ENCODE measurements around the gene FAM131B. TPM values are rescaled to one million over a fixed set of nuclear protein-coding genes. Genes with fewer than 3 reads are reported as not detected.

FAM131B gene
- total and polyA plus RNA-seq, 10 donors, result 0.04 to 1.4 (median 0.38) TPM

GRCh38 chr7:143383642-143383957 lies 21.1 kb upstream of the FAM131B start:
- intact Hi-C loops (cut with DNase I; ENCODE audit: low total_unique reads), result no loop called here
- no peaks in the 10 kb centered on the region for H3K27me3 ChIP-seq (replicated peaks in 1 of 7)
- H3K4me1 ChIP-seq, result peaks cover 29 to 88% (median 76%) of the 10 kb centered on the region in 6 donors
- peaks cover 0 to 50% (median 16%) of the 10 kb centered on the region in 6 donors for H3K36me3 ChIP-seq
- DNase-seq, result no peak
- 36 to 92% (median 87%) methylated on average over 1 of the region's 1 CpG for WGBS, 5 donors
- no peaks in the 10 kb centered on the region for H3K9me3 ChIP-seq
- TF ChIP-seq CTCF (IDR thresholded peaks at IDR 0.05 in 8 of 11, conservative IDR thresholded peaks at IDR 0.05 in 3 of 11), result no peak
- no peak for TF ChIP-seq POLR2AphosphoS5 (IDR thresholded peaks at IDR 0.05)
- TF ChIP-seq POLR2A (IDR thresholded peaks at IDR 0.05), result no peak
- H3K4me3 ChIP-seq, result peak overlapping the region in 6 of 8 donors; percentile 79 to 98 (median 84)
- peak overlapping the region in 7 of 8 donors; percentile 49 to 100 (median 98) for H3K27ac ChIP-seq

GRCh38 chr7:143382791-143383641 lies 20.5 kb upstream of the FAM131B start:
- H3K27ac ChIP-seq, result peak overlapping the region in 7 of 8 donors; percentile 49 to 100 (median 98)
- intact Hi-C loops (cut with DNase I; ENCODE audit: low total_unique reads), result no loop called here
- DNase-seq, result no peak

GRCh38 chr7:143382126-143382790 lies 19.7 kb upstream of the FAM131B start:
- DNase-seq, result no peak
- Histone ChIP-seq H3K36me3 (peaks cover 0 to 37% (median 3%) of the 10 kb centered on the region in 6 donors), H3K27me3 (replicated peaks in 1 of 7) (no peaks in the 10 kb centered on the region), H3K27ac (peak overlapping the region; percentile 96 to 100 (median 98)), H3K4me3 (peak overlapping the region; percentile 72 to 98 (median 84)), H3K4me1 (peaks cover 29 to 88% (median 78%) of the 10 kb centered on the region in 6 donors), H3K9me3 (no peaks in the 10 kb centered on the region)
- no peak for TF ChIP-seq POLR2A (IDR thresholded peaks at IDR 0.05)
- no peak for TF ChIP-seq CTCF (IDR thresholded peaks at IDR 0.05 in 8 of 11, conservative IDR thresholded peaks at IDR 0.05 in 3 of 11)
- no peak for TF ChIP-seq POLR2AphosphoS5 (IDR thresholded peaks at IDR 0.05)
- intact Hi-C loops (cut with DNase I; ENCODE audit: low total_unique reads), result no loop called here
- 22 to 50% (median 27%) methylated on average over 12 to 21 of the region's 21 CpGs for WGBS, 5 donors

More at GRCh38 chr7:143382791-143383641, 20.5 kb upstream of the FAM131B start:
- peak overlapping the region; percentile 72 to 98 (median 84) for H3K4me3 ChIP-seq
- no peak for TF ChIP-seq POLR2AphosphoS5 (IDR thresholded peaks at IDR 0.05)
- no peak for TF ChIP-seq CTCF (IDR thresholded peaks at IDR 0.05 in 8 of 11, conservative IDR thresholded peaks at IDR 0.05 in 3 of 11)
- no peak for TF ChIP-seq POLR2A (IDR thresholded peaks at IDR 0.05)
- H3K9me3 ChIP-seq, result no peaks in the 10 kb centered on the region
- 88 to 91% (median 89%) methylated on average over 15 of the region's 15 CpGs for WGBS, 5 donors
- H3K27me3 ChIP-seq (replicated peaks in 1 of 7), result no peaks in the 10 kb centered on the region
- H3K4me1 ChIP-seq, result peaks cover 29 to 88% (median 77%) of the 10 kb centered on the region in 6 donors
- H3K36me3 ChIP-seq, result peaks cover 0 to 45% (median 10%) of the 10 kb centered on the region in 6 donors

Measured in spleen (tissue), 11 donors.